ENCODE results near the gene ZBTB25. TPM values are rescaled to one million over a fixed set of nuclear protein-coding genes. Genes with fewer than 3 reads are reported as not detected.

The ZBTB25 gene
- total RNA-seq, 1 donor = 9.8 TPM

DNA sequence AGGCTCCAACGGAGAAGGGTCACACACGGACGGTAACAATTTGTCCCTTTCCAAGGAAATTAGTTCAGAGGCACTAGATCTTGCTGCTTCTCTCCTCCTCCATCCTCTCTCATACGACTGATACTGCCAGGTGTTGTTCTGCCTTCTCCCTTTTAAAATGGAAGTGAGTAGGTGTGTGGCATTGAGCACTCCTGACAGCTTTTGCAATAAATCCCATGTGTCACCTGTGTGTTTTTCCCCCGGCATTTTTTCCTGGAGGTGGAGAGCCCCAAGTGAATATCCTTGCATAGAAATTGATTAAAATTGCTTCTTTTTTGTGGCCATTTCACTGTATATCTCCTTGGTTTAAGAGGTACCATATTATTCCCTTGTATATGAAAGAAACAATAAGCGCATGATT lies 64.5 kb downstream of the ZBTB25 start:
- H3K36me3 ChIP-seq (ENCODE audit: insufficient read depth, low read length) = peaks cover 25% of the 10 kb centered on the region
- TF ChIP-seq, protein P1, sequence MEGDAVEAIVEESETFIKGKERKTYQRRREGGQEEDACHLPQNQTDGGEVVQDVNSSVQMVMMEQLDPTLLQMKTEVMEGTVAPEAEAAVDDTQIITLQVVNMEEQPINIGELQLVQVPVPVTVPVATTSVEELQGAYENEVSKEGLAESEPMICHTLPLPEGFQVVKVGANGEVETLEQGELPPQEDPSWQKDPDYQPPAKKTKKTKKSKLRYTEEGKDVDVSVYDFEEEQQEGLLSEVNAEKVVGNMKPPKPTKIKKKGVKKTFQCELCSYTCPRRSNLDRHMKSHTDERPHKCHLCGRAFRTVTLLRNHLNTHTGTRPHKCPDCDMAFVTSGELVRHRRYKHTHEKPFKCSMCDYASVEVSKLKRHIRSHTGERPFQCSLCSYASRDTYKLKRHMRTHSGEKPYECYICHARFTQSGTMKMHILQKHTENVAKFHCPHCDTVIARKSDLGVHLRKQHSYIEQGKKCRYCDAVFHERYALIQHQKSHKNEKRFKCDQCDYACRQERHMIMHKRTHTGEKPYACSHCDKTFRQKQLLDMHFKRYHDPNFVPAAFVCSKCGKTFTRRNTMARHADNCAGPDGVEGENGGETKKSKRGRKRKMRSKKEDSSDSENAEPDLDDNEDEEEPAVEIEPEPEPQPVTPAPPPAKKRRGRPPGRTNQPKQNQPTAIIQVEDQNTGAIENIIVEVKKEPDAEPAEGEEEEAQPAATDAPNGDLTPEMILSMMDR (IDR thresholded peaks at IDR 0.05; ENCODE audit: extremely low read depth, low read depth, low read length) = no peak
- H3K9me3 ChIP-seq (ENCODE audit: low read depth, low read length) = no peaks in the 10 kb centered on the region
- H3K79me2 ChIP-seq (ENCODE audit: insufficient read depth, low read length) = no peaks in the 10 kb centered on the region
- peak overlapping the region; percentile 70 for H3K4me2 ChIP-seq (ENCODE audit: insufficient read depth, low read length)
- DNase-seq (ENCODE audit: insufficient read length, low spot score, missing footprints) = no peak
- no peaks in the 10 kb centered on the region for H3K27me3 ChIP-seq (ENCODE audit: insufficient read depth, low read length)
- H3K4me1 ChIP-seq (ENCODE audit: insufficient read depth, low read length) = peaks cover 32% of the 10 kb centered on the region
- H4K20me1 ChIP-seq (ENCODE audit: insufficient read depth, low read length) = no peaks in the 10 kb centered on the region
- no peak overlapping the region for H3K4me3 ChIP-seq (ENCODE audit: insufficient read depth, low read length)
- peak overlapping the region; percentile 76 for H3K27ac ChIP-seq (ENCODE audit: low read depth, low read length)
- peak overlapping the region; percentile 56 for H2AFZ ChIP-seq (ENCODE audit: low read length)

DNA sequence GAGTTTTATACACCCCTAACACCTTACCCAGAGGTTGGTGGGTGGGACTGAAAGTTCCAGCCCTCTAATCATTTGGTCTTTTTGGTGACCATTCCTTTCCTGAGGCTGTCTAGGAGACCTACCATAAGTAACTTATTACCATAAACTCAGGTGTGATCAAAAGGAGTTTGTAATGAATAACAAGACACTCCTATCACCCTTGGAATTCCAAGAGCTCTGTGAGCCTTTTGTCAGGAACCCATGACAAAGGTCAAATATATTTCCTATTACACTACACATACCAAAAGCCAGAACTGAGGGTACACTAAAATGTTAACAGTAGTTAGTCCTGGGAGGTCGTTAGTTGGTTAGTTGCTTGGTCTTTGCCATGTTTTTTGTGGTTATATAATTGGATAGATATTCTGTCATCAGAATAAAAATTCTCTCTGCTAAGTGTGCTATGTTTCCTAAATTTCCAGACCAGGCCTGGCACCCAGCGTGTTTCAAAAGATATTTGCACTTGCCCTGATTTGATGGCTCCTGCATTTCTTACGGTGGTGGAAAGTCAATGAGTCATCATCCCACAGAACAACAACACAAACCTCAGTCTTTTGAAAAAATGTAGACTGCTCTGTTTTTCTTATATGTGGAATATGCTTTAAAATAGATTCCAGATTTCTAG lies 65.3 kb downstream of the ZBTB25 start:
- Histone ChIP-seq H3K27ac (ENCODE audit: low read depth, low read length) (peak overlapping the region; percentile 76), H4K20me1 (ENCODE audit: insufficient read depth, low read length) (no peaks in the 10 kb centered on the region), H3K4me2 (ENCODE audit: insufficient read depth, low read length) (peak overlapping the region; percentile 70), H3K79me2 (ENCODE audit: insufficient read depth, low read length) (no peaks in the 10 kb centered on the region), H3K9me3 (ENCODE audit: low read depth, low read length) (no peaks in the 10 kb centered on the region), H3K4me1 (ENCODE audit: insufficient read depth, low read length) (peaks cover 32% of the 10 kb centered on the region), H3K4me3 (ENCODE audit: insufficient read depth, low read length) (no peak overlapping the region), H3K36me3 (ENCODE audit: insufficient read depth, low read length) (peaks cover 23% of the 10 kb centered on the region), H2AFZ (ENCODE audit: low read length) (no peak overlapping the region), H3K27me3 (ENCODE audit: insufficient read depth, low read length) (no peaks in the 10 kb centered on the region)
- peak; percentile 95 for DNase-seq (ENCODE audit: insufficient read length, low spot score, missing footprints)
- TF ChIP-seq, protein P1 (IDR thresholded peaks at IDR 0.05; ENCODE audit: extremely low read depth, low read depth, low read length) = no peak

GRCh38 chr14:64434528-64434927 lies 69.1 kb downstream of the ZBTB25 start:
- H3K79me2 ChIP-seq (ENCODE audit: insufficient read depth, low read length) = no peaks in the 10 kb centered on the region
- no peak overlapping the region for H3K27ac ChIP-seq (ENCODE audit: low read depth, low read length)
- H3K36me3 ChIP-seq (ENCODE audit: insufficient read depth, low read length) = peaks cover 34% of the 10 kb centered on the region
- TF ChIP-seq, protein P1 (IDR thresholded peaks at IDR 0.05; ENCODE audit: extremely low read depth, low read depth, low read length) = no peak
- H4K20me1 ChIP-seq (ENCODE audit: insufficient read depth, low read length) = no peaks in the 10 kb centered on the region
- H3K9me3 ChIP-seq (ENCODE audit: low read depth, low read length) = no peaks in the 10 kb centered on the region
- no peaks in the 10 kb centered on the region for H3K27me3 ChIP-seq (ENCODE audit: insufficient read depth, low read length)
- no peak for DNase-seq (ENCODE audit: insufficient read length, low spot score, missing footprints)
- H2AFZ ChIP-seq (ENCODE audit: low read length) = no peak overlapping the region
- H3K4me1 ChIP-seq (ENCODE audit: insufficient read depth, low read length) = peaks cover 25% of the 10 kb centered on the region
- H3K4me3 ChIP-seq (ENCODE audit: insufficient read depth, low read length) = no peak overlapping the region
- H3K4me2 ChIP-seq (ENCODE audit: insufficient read depth, low read length) = no peak overlapping the region

- Histone ChIP-seq H4K20me1 (ENCODE audit: insufficient read depth, low read length) (no peaks in the 10 kb centered on the region), H3K4me1 (ENCODE audit: insufficient read depth, low read length) (peaks cover 20% of the 10 kb centered on the region), H2AFZ (ENCODE audit: low read length) (peak overlapping the region; percentile 48), H3K4me3 (ENCODE audit: insufficient read depth, low read length) (no peak overlapping the region), H3K36me3 (ENCODE audit: insufficient read depth, low read length) (peaks cover 55% of the 10 kb centered on the region), H3K4me2 (ENCODE audit: insufficient read depth, low read length) (peak overlapping the region; percentile 9), H3K9me3 (ENCODE audit: low read depth, low read length) (no peaks in the 10 kb centered on the region), H3K27me3 (ENCODE audit: insufficient read depth, low read length) (no peaks in the 10 kb centered on the region), H3K27ac (ENCODE audit: low read depth, low read length) (peak overlapping the region; percentile 1), H3K79me2 (ENCODE audit: insufficient read depth, low read length) (no peaks in the 10 kb centered on the region)
- DNase-seq (ENCODE audit: insufficient read length, low spot score, missing footprints) = no peak
- TF ChIP-seq, protein P1 (IDR thresholded peaks at IDR 0.05; ENCODE audit: extremely low read depth, low read depth, low read length) = no peak
Measured at GRCh38 chr14:64423987-64424386, 79.7 kb downstream of the ZBTB25 start.

Measured in osteoblast (primary cell).